ENCODE measurements around the gene PMVK.

PMVK gene

DNA sequence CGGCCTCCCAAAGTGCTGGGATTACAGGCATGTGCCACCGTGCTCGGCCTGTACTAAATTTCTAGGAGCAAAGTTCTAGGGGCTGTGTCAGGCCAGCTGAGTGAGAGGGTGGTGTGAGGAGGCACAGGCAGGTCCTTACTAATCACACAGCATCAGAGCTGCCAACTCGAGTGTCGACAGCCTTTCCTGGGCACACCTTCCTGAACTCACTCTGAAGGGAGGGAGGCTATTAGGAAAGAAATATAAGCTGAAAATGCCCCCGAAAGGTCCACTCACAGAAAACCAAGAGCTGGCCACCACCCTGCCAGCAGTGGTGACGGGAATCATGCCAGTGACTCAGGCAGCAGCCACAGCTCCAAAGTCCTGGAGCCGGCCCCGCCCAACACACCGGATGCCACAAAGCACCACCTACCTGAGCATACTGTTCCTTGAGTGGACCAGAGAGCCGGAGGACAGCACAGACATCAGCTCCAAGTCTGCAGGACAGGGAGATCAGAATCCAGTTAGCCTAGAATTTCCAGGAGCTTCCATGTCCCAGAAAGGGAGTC is 4.5 kb downstream of the PMVK start:
- Histone ChIP-seq H3K4me1 (ENCODE audit: insufficient read depth, low read length) (peaks cover 15% of the 10 kb centered on the region), H4K20me1 (ENCODE audit: insufficient read depth, low read length) (no peaks in the 10 kb centered on the region), H3K9me3 (ENCODE audit: insufficient read depth, low read length, severe bottlenecking) (no peaks in the 10 kb centered on the region), H3K4me2 (ENCODE audit: insufficient read depth, low read length) (no peak overlapping the region), H3K4me3 (ENCODE audit: low read depth in 1 of 2, low read length in 2 of 2) (no peak overlapping the region), H3K9ac (ENCODE audit: low read depth, low read length) (no peak overlapping the region), H3K27ac (ENCODE audit: low read length) (no peak overlapping the region), H3K27me3 (ENCODE audit: insufficient read depth, low read length, poor library complexity) (no peaks in the 10 kb centered on the region), H3K79me2 (ENCODE audit: insufficient read depth, low read length) (peaks cover 12% of the 10 kb centered on the region), H3K36me3 (ENCODE audit: insufficient read depth, low read length) (peaks cover 11% of the 10 kb centered on the region), H2AFZ (ENCODE audit: low read depth, low read length) (no peak overlapping the region)
- no peak for ATAC-seq (ENCODE audit: insufficient read depth, low read depth)
- TF ChIP-seq EZH2 (IDR thresholded peaks at IDR 0.05; ENCODE audit: borderline replicate concordance, low read depth, low read length, severe bottlenecking) = no peak
- TF ChIP-seq CTCF (IDR thresholded peaks at IDR 0.05; ENCODE audit: borderline replicate concordance, extremely low read depth, low read length, poor library complexity, severe bottlenecking) = no peak
- no peak for DNase-seq

DNA sequence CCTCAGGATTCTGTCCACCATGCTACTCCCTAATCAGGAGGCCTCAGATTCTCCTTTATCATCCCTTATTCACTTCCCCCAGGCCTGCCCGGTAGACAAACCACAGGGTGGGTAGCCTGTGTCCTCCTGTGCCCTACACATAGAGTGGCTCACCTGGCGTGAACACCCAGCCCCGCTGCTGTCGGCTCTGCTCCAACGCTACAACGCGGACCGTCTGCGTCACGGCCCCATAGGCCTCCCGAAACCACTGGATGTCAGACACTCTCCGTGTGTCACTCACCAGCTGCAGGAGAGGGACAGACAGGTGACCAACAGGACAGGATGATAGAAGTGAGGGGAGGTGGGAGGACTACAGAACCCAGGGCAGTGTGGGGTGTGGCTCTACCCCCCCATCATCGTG is 10.3 kb downstream of the PMVK start:
- H3K27me3 ChIP-seq (ENCODE audit: insufficient read depth, low read length, poor library complexity) = no peaks in the 10 kb centered on the region
- no peak overlapping the region for H2AFZ ChIP-seq (ENCODE audit: low read depth, low read length)
- H3K4me2 ChIP-seq (ENCODE audit: insufficient read depth, low read length) = no peak overlapping the region
- no peaks in the 10 kb centered on the region for H4K20me1 ChIP-seq (ENCODE audit: insufficient read depth, low read length)
- no peaks in the 10 kb centered on the region for H3K9me3 ChIP-seq (ENCODE audit: insufficient read depth, low read length, severe bottlenecking)
- no peak overlapping the region for H3K4me3 ChIP-seq (ENCODE audit: low read depth in 1 of 2, low read length in 2 of 2)
- no peaks in the 10 kb centered on the region for H3K4me1 ChIP-seq (ENCODE audit: insufficient read depth, low read length)
- DNase-seq = no peak
- no peaks in the 10 kb centered on the region for H3K79me2 ChIP-seq (ENCODE audit: insufficient read depth, low read length)
- no peak overlapping the region for H3K27ac ChIP-seq (ENCODE audit: low read length)
- peaks cover 40% of the 10 kb centered on the region for H3K36me3 ChIP-seq (ENCODE audit: insufficient read depth, low read length)
- TF ChIP-seq EZH2 (IDR thresholded peaks at IDR 0.05; ENCODE audit: borderline replicate concordance, low read depth, low read length, severe bottlenecking) (no peak), CTCF (IDR thresholded peaks at IDR 0.05; ENCODE audit: borderline replicate concordance, extremely low read depth, low read length, poor library complexity, severe bottlenecking) (no peak)
- H3K9ac ChIP-seq (ENCODE audit: low read depth, low read length) = no peak overlapping the region
- no peak for ATAC-seq (ENCODE audit: insufficient read depth, low read depth)

- ATAC-seq (ENCODE audit: insufficient read depth, low read depth) (no peak), DNase-seq (no peak)
- Histone ChIP-seq H3K4me3 (ENCODE audit: low read depth in 1 of 2, low read length in 2 of 2) (no peak overlapping the region), H3K9me3 (ENCODE audit: insufficient read depth, low read length, severe bottlenecking) (no peaks in the 10 kb centered on the region), H2AFZ (ENCODE audit: low read depth, low read length) (no peak overlapping the region), H3K9ac (ENCODE audit: low read depth, low read length) (no peak overlapping the region), H3K27me3 (ENCODE audit: insufficient read depth, low read length, poor library complexity) (no peaks in the 10 kb centered on the region), H3K36me3 (ENCODE audit: insufficient read depth, low read length) (peaks cover 35% of the 10 kb centered on the region), H3K79me2 (ENCODE audit: insufficient read depth, low read length) (no peaks in the 10 kb centered on the region), H3K27ac (ENCODE audit: low read length) (no peak overlapping the region), H4K20me1 (ENCODE audit: insufficient read depth, low read length) (no peaks in the 10 kb centered on the region), H3K4me1 (ENCODE audit: insufficient read depth, low read length) (no peaks in the 10 kb centered on the region), H3K4me2 (ENCODE audit: insufficient read depth, low read length) (no peak overlapping the region)
- no peak for TF ChIP-seq CTCF (IDR thresholded peaks at IDR 0.05; ENCODE audit: borderline replicate concordance, extremely low read depth, low read length, poor library complexity, severe bottlenecking)
- TF ChIP-seq EZH2 (IDR thresholded peaks at IDR 0.05; ENCODE audit: borderline replicate concordance, low read depth, low read length, severe bottlenecking) = no peak
These were observed 11.0 kb downstream of the PMVK start for GRCh38 chr1:154925335-154926170.
